Measurements from ENCODE around the gene COPB2.

COPB2 gene

GRCh38 chr3:139326131-139326530 is 63.3 kb downstream of the COPB2 start:
- no peak for DNase-seq

- DNase-seq = no peak
These were observed 63.9 kb downstream of the COPB2 start for GRCh38 chr3:139325551-139325950.

GRCh38 chr3:139324456-139324855 is 65.0 kb downstream of the COPB2 start:
- no peak for DNase-seq

GRCh38 chr3:139323146-139323545 is 66.3 kb downstream of the COPB2 start:
- no peak for DNase-seq

GRCh38 chr3:139322346-139322745 is 67.1 kb downstream of the COPB2 start:
- DNase-seq = no peak

DNA sequence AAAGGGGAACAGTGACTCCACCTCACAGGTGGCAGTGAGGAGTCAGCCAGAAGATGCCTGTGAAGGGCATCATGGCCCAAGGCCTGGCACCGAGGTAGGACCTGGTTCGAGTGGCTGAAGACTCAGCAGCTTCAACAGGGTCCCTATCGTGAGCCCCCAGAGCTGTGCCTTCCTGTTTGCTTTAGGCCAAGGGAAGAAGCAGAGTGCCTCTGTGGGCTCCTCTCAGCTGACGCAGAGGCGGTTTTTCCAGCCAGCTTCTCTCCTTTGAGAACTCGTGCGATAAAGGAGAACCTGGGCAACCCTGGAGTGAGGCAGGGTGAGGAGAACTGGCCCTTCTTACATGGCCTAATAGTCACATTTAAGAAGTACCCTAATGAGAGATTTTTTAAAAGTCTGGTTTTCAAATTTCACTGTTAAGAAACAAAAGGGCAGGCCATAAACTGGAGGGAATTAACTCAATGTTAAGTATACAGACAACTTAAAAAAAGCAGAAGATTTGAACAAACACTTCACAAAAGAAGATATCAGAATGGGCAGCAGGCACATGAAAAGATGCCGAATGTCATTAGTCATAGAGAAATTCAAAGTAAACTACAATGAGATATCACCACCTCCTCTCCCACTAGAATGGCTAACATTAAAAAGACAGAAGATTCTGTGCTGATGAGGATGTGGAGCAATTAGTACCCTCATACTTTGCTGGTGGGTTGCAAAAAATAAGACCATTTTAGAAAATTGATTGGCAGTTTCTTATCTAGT is 68.7 kb downstream of the COPB2 start:
- DNase-seq = no peak

GRCh38 chr3:139319428-139320402 is 69.7 kb downstream of the COPB2 start:
- DNase-seq = no peak

- DNase-seq = no peak
These were observed 70.6 kb downstream of the COPB2 start for GRCh38 chr3:139318826-139319225.

GRCh38 chr3:139318431-139318816 is 71.0 kb downstream of the COPB2 start:
- no peak for DNase-seq

DNA sequence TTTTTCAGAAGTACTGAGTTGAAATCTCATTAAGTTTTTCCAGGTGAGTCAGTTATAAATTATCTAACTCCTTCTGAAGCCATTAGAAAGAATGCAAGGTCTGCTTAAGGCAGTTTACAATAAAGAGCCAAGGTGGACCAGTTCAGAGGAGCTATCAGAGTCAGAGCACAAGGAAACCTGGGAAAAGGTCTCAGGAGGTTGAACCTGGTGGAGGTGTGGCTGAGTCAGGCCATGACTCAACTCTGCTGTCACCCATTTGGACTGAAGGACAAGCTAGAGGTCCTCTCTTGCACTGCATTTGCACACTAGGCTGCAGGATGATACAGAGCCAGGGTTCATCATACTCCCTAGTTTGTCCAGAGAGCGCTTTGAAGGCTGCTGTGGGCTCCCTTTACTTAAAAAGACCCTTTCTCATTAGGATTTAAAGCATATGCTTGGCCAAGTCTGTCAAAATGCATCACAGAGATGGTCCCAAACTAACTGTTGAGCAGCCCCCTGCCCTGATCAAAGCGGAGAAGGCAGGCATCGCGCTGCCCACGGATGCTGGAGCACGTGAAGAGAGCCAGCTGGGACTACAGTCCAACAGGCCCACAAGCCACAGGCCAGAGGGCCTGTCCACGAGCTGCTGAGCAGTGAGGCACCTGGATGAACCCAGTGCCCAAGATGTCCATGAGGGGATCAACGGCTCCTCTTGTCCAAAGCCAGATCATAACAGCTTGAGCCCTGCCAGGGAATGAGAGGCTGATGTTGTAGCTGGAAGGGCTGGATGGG is 71.6 kb downstream of the COPB2 start:
- no peak for DNase-seq

DNA sequence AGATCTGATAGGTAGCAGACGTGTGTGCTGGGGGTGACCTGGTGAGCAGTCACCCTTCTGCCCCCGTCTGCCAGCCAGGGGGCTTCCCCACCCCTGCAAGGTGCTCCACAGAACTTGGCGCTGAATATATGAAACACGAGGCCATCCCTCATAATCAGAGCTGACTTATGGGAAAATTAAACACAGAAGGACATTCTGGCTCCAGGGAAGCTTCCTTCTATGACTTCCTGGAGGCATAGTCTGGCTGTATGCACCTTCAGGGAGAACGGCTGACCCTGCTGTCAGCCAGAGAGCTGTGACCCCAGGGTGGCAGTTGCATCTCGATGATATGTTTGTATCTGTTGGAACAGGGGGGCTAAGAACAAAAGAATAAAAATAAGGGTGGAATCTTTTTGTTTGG is 72.2 kb downstream of the COPB2 start:
- no peak for DNase-seq

DNA sequence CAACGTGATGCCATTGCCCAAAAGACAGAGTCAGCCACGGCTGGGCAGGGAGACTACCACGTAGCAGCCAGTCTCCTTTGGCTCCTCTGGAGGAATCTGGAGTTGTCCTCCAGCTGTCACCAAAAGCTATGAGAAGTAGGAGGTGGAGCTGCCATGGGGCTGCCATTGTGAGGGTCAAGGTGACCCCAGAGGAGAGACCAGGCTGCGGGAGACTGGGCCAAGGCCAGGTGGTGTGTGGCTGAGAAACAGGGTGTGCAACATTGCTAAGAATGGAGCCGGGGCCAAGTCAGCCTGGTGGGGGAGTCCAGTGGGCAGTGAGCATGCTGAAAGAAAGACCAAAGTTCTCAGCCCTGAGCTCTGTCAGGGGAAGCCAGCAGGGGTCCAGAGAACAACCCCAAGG is 75.5 kb downstream of the COPB2 start:
- no peak for DNase-seq

GRCh38 chr3:139312959-139313358 is 76.5 kb downstream of the COPB2 start:
- DNase-seq = no peak

GRCh38 chr3:139312416-139312815 is 77.0 kb downstream of the COPB2 start:
- no peak for DNase-seq

DNA sequence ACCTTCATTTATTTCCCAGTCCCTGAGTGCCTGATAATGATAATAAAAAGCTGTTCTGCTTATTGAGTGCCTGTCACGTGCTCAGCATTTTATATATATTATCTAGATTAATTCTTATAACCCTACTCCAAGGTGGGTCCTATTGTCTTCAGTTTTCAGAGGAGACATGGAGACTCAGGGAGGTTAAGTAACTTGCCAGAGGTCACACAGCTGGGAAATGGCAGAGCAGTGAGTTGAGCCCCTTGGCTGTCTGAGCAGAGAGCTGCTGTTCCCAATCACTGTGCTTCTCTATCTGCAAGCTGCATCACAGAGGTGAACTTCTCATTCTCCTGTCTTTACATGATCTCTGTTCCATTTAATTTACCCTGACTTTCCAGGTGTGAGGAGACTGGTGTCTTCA is 77.9 kb downstream of the COPB2 start:
- DNase-seq = no peak

DNA sequence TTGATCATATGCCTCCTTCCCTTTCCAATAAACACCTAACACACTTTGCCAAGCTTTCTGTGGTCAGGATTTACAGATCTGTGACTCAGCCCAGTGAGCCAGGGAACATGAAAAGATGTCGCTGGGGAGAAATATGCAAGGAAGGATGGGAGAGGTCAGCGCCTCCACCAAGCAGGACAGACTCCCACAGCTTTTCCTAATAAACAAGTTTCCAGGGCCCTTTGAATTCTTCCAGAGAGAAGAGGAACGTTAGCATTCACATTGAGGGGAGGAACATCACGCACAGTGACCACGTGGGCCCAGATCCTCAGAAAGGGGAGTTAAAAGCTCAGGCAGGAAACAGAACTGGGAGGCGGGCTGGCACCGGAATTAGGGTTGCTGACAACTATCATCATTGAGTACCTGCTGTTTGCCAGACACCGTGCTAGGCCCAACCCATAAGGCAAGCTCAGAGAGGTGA is 78.9 kb downstream of the COPB2 start:
- no peak for DNase-seq

DNA sequence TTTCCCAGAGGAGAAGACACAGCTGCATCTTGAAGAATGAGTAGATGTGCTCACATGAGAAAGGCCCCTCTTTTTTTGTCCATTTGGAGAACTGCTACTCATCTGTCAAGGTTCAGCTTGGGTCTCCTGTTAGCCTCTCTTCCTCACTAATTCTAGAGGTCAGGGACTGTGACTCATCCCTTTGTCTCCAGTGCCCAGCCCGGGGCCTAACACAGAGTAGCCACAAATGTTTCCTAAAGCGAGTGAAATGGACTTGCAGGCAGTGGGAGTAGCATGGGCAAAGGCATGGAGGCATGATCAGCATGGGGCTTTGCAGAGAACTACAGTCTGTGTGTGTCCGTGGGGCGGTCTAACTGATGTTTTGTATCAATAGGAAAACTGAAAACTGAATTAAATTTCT is 79.6 kb downstream of the COPB2 start:
- no peak for DNase-seq

GRCh38 chr3:139309061-139309591 is 80.3 kb downstream of the COPB2 start:
- no peak for DNase-seq

- no peak for DNase-seq
These were observed 80.9 kb downstream of the COPB2 start for GRCh38 chr3:139308560-139308959.

DNA sequence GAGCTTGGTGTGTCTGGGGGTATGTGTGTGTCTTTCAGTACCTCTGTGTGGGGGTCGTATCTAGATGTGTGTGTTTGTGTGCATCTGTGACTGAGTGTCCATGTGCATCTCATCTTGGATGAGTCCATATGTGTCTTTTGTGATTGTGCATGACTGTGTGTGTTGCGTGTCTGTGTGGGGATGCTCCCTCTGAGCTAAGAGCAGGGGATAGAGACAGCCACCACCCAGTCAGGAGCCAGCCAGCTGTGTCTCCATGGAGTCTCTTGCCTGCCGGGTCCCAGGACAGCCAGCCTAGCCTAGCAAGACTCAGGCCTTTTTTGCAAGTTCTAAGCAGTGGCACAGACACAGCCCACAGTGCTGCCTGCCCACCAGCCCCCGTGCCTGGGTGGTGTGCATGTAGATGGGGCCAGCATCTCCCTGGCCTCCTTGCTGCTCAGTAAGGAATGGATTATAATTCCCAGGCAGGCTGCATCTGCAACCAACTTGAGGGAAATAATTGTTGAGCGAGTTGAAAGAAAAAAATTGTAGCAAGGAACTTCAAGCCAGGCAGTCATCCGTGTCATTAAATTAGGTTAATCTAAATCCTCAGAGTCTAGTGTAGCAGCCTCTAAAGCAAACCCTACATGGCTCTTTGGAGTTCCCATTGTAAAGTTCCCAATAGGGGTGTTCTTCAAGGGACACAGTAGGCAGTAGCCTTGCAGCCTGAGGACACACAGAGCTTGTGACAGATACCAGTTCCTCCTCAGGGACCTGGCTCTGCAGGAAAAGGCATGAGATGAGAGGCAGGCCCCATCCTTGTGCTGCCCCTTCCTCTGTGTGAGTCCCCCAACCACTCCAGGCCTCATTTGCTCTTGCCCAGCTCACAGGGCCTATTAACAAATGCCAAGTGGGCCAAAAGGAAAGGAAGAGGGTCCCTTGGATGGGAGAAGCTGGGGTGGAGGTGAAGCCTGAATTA is 81.6 kb downstream of the COPB2 start:
- DNase-seq = no peak
